Measurements from ENCODE around the gene SKAP2. TPM values are rescaled to one million over a fixed set of nuclear protein-coding genes. Genes with fewer than 3 reads are reported as not detected.

The SKAP2 gene
- polyA plus RNA-seq, 1 donor, result 31.2 TPM

- DNase-seq, result no peak
- no CpG with 5 or more reads among the region's 2 CpGs for WGBS (ENCODE audit: insufficient coverage, low lambda C conversion rate)
- Histone ChIP-seq H3K4me1 (ENCODE audit: control insufficient read depth, insufficient read depth, low read length) (no peaks in the 10 kb centered on the region), H3K4me3 (ENCODE audit: low read length) (no peak overlapping the region), H3K27me3 (ENCODE audit: control insufficient read depth, insufficient read depth, low read length) (no peaks in the 10 kb centered on the region), H3K27ac (ENCODE audit: low read length) (no peak overlapping the region), H3K36me3 (ENCODE audit: control insufficient read depth, insufficient read depth, low read length) (no peaks in the 10 kb centered on the region), H3K9me3 (ENCODE audit: control insufficient read depth, low read depth, low read length) (no peaks in the 10 kb centered on the region)
Measured at GRCh38 chr7:26782501-26782900, 81.9 kb downstream of the SKAP2 start.

- 100% methylated on average over 1 of the region's 1 CpG for WGBS (ENCODE audit: insufficient coverage, low lambda C conversion rate)
- no peaks in the 10 kb centered on the region for H3K36me3 ChIP-seq (ENCODE audit: control insufficient read depth, insufficient read depth, low read length)
Measured at GRCh38 chr7:26779978-26780595, 84.3 kb downstream of the SKAP2 start.

GRCh38 chr7:26777385-26777784 is 87.0 kb downstream of the SKAP2 start:
- H3K9me3 ChIP-seq (ENCODE audit: control insufficient read depth, low read depth, low read length), result no peaks in the 10 kb centered on the region
- H3K27me3 ChIP-seq (ENCODE audit: control insufficient read depth, insufficient read depth, low read length), result no peaks in the 10 kb centered on the region
- no peak for DNase-seq
- no peak overlapping the region for H3K4me3 ChIP-seq (ENCODE audit: low read length)
- H3K36me3 ChIP-seq (ENCODE audit: control insufficient read depth, insufficient read depth, low read length), result no peaks in the 10 kb centered on the region
- H3K4me1 ChIP-seq (ENCODE audit: control insufficient read depth, insufficient read depth, low read length), result no peaks in the 10 kb centered on the region
- H3K27ac ChIP-seq (ENCODE audit: low read length), result no peak overlapping the region

More at GRCh38 chr7:26779978-26780595, 84.3 kb downstream of the SKAP2 start:
- no peak for DNase-seq
- no peak overlapping the region for H3K27ac ChIP-seq (ENCODE audit: low read length)
- no peaks in the 10 kb centered on the region for H3K4me1 ChIP-seq (ENCODE audit: control insufficient read depth, insufficient read depth, low read length)
- H3K9me3 ChIP-seq (ENCODE audit: control insufficient read depth, low read depth, low read length), result no peaks in the 10 kb centered on the region
- no peaks in the 10 kb centered on the region for H3K27me3 ChIP-seq (ENCODE audit: control insufficient read depth, insufficient read depth, low read length)
- no peak overlapping the region for H3K4me3 ChIP-seq (ENCODE audit: low read length)

GRCh38 chr7:26760501-26760900 is 103.9 kb downstream of the SKAP2 start:
- 100% methylated on average over 1 of the region's 1 CpG for WGBS (ENCODE audit: insufficient coverage, low lambda C conversion rate)
- DNase-seq, result no peak
- no peaks in the 10 kb centered on the region for H3K27me3 ChIP-seq (ENCODE audit: control insufficient read depth, insufficient read depth, low read length)

GRCh38 chr7:26759108-26759507 is 105.3 kb downstream of the SKAP2 start:
- Histone ChIP-seq H3K4me1 (ENCODE audit: control insufficient read depth, insufficient read depth, low read length) (no peaks in the 10 kb centered on the region), H3K36me3 (ENCODE audit: control insufficient read depth, insufficient read depth, low read length) (no peaks in the 10 kb centered on the region), H3K4me3 (ENCODE audit: low read length) (no peak overlapping the region), H3K9me3 (ENCODE audit: control insufficient read depth, low read depth, low read length) (no peaks in the 10 kb centered on the region), H3K27ac (ENCODE audit: low read length) (no peak overlapping the region), H3K27me3 (ENCODE audit: control insufficient read depth, insufficient read depth, low read length) (no peaks in the 10 kb centered on the region)
- DNase-seq, result no peak
- WGBS (ENCODE audit: insufficient coverage, low lambda C conversion rate), result no CpG with 5 or more reads among the region's 2 CpGs

More at GRCh38 chr7:26760501-26760900, 103.9 kb downstream of the SKAP2 start:
- no peaks in the 10 kb centered on the region for H3K4me1 ChIP-seq (ENCODE audit: control insufficient read depth, insufficient read depth, low read length)
- H3K27ac ChIP-seq (ENCODE audit: low read length), result no peak overlapping the region
- no peaks in the 10 kb centered on the region for H3K9me3 ChIP-seq (ENCODE audit: control insufficient read depth, low read depth, low read length)
- H3K36me3 ChIP-seq (ENCODE audit: control insufficient read depth, insufficient read depth, low read length), result no peaks in the 10 kb centered on the region
- no peak overlapping the region for H3K4me3 ChIP-seq (ENCODE audit: low read length)

GRCh38 chr7:26743205-26743604 is 121.2 kb downstream of the SKAP2 start:
- Histone ChIP-seq H3K36me3 (ENCODE audit: control insufficient read depth, insufficient read depth, low read length) (peaks cover 5% of the 10 kb centered on the region), H3K9me3 (ENCODE audit: control insufficient read depth, low read depth, low read length) (no peaks in the 10 kb centered on the region), H3K4me1 (ENCODE audit: control insufficient read depth, insufficient read depth, low read length) (no peaks in the 10 kb centered on the region), H3K27me3 (ENCODE audit: control insufficient read depth, insufficient read depth, low read length) (no peaks in the 10 kb centered on the region), H3K4me3 (ENCODE audit: low read length) (no peak overlapping the region), H3K27ac (ENCODE audit: low read length) (no peak overlapping the region)
- no peak for DNase-seq
- WGBS (ENCODE audit: insufficient coverage, low lambda C conversion rate), result 80% methylated on average over 1 of the region's 2 CpGs

GRCh38 chr7:26735976-26736600 is 128.3 kb downstream of the SKAP2 start:
- Histone ChIP-seq H3K27me3 (ENCODE audit: control insufficient read depth, insufficient read depth, low read length) (no peaks in the 10 kb centered on the region), H3K36me3 (ENCODE audit: control insufficient read depth, insufficient read depth, low read length) (peaks cover 8% of the 10 kb centered on the region), H3K4me3 (ENCODE audit: low read length) (no peak overlapping the region), H3K27ac (ENCODE audit: low read length) (no peak overlapping the region), H3K9me3 (ENCODE audit: control insufficient read depth, low read depth, low read length) (no peaks in the 10 kb centered on the region), H3K4me1 (ENCODE audit: control insufficient read depth, insufficient read depth, low read length) (no peaks in the 10 kb centered on the region)
- WGBS (ENCODE audit: insufficient coverage, low lambda C conversion rate), result no CpG with 5 or more reads among the region's 2 CpGs
- no peak for DNase-seq

- no peak overlapping the region for H3K27ac ChIP-seq (ENCODE audit: low read length)
- 85% methylated on average over 2 of the region's 2 CpGs for WGBS (ENCODE audit: insufficient coverage, low lambda C conversion rate)
- H3K36me3 ChIP-seq (ENCODE audit: control insufficient read depth, insufficient read depth, low read length), result no peaks in the 10 kb centered on the region
- H3K4me1 ChIP-seq (ENCODE audit: control insufficient read depth, insufficient read depth, low read length), result no peaks in the 10 kb centered on the region
- H3K9me3 ChIP-seq (ENCODE audit: control insufficient read depth, low read depth, low read length), result no peaks in the 10 kb centered on the region
- H3K27me3 ChIP-seq (ENCODE audit: control insufficient read depth, insufficient read depth, low read length), result no peaks in the 10 kb centered on the region
- H3K4me3 ChIP-seq (ENCODE audit: low read length), result no peak overlapping the region
- DNase-seq, result no peak
Measured at GRCh38 chr7:26729150-26729775, 135.1 kb downstream of the SKAP2 start.

GRCh38 chr7:26726051-26726450 is 138.3 kb downstream of the SKAP2 start:
- H3K36me3 ChIP-seq (ENCODE audit: control insufficient read depth, insufficient read depth, low read length), result no peaks in the 10 kb centered on the region
- H3K4me3 ChIP-seq (ENCODE audit: low read length), result no peak overlapping the region
- H3K27ac ChIP-seq (ENCODE audit: low read length), result no peak overlapping the region
- H3K4me1 ChIP-seq (ENCODE audit: control insufficient read depth, insufficient read depth, low read length), result no peaks in the 10 kb centered on the region
- no CpG with 5 or more reads among the region's 1 CpG for WGBS (ENCODE audit: insufficient coverage, low lambda C conversion rate)
- H3K27me3 ChIP-seq (ENCODE audit: control insufficient read depth, insufficient read depth, low read length), result no peaks in the 10 kb centered on the region
- H3K9me3 ChIP-seq (ENCODE audit: control insufficient read depth, low read depth, low read length), result no peaks in the 10 kb centered on the region
- no peak for DNase-seq

- no peak overlapping the region for H3K4me3 ChIP-seq (ENCODE audit: low read length)
- no peak for DNase-seq
- no peaks in the 10 kb centered on the region for H3K4me1 ChIP-seq (ENCODE audit: control insufficient read depth, insufficient read depth, low read length)
- 70% methylated on average over 2 of the region's 2 CpGs for WGBS (ENCODE audit: insufficient coverage, low lambda C conversion rate)
- no peaks in the 10 kb centered on the region for H3K36me3 ChIP-seq (ENCODE audit: control insufficient read depth, insufficient read depth, low read length)
- H3K27ac ChIP-seq (ENCODE audit: low read length), result no peak overlapping the region
- H3K27me3 ChIP-seq (ENCODE audit: control insufficient read depth, insufficient read depth, low read length), result no peaks in the 10 kb centered on the region
- no peaks in the 10 kb centered on the region for H3K9me3 ChIP-seq (ENCODE audit: control insufficient read depth, low read depth, low read length)
Measured at GRCh38 chr7:26724795-26725194, 139.6 kb downstream of the SKAP2 start.

All from large intestine (tissue), 3 donors.